PC-9 (cell line): ENCODE results near the gene XRCC5.

ENCODE experiments used
- EZH2 ChIP-seq: fragments of 200-600 bp; sonication (generic); IDR thresholded peaks from 2 replicates; pipeline ENCODE4 v1.8.0; 2017; ENCODE audit warnings: antibody characterized with exemption, low read depth
- TF ChIP-seq, protein P1 (sequence below): fragments of 200-600 bp; sonication (generic); conservative IDR thresholded peaks from 2 replicates; pipeline ENCODE4 v1.6.1; 2017; ENCODE audit warnings: mixed run types, antibody characterized with exemption, mild to moderate bottlenecking, moderate library complexity

- TF ChIP-seq, protein P1, sequence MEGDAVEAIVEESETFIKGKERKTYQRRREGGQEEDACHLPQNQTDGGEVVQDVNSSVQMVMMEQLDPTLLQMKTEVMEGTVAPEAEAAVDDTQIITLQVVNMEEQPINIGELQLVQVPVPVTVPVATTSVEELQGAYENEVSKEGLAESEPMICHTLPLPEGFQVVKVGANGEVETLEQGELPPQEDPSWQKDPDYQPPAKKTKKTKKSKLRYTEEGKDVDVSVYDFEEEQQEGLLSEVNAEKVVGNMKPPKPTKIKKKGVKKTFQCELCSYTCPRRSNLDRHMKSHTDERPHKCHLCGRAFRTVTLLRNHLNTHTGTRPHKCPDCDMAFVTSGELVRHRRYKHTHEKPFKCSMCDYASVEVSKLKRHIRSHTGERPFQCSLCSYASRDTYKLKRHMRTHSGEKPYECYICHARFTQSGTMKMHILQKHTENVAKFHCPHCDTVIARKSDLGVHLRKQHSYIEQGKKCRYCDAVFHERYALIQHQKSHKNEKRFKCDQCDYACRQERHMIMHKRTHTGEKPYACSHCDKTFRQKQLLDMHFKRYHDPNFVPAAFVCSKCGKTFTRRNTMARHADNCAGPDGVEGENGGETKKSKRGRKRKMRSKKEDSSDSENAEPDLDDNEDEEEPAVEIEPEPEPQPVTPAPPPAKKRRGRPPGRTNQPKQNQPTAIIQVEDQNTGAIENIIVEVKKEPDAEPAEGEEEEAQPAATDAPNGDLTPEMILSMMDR, result no peak
- no peak for TF ChIP-seq EZH2
These were observed 40.1 kb upstream of the XRCC5 start for GRCh38 chr2:216069028-216069427.
